ENCODE results near the gene ZNF618.

DNA sequence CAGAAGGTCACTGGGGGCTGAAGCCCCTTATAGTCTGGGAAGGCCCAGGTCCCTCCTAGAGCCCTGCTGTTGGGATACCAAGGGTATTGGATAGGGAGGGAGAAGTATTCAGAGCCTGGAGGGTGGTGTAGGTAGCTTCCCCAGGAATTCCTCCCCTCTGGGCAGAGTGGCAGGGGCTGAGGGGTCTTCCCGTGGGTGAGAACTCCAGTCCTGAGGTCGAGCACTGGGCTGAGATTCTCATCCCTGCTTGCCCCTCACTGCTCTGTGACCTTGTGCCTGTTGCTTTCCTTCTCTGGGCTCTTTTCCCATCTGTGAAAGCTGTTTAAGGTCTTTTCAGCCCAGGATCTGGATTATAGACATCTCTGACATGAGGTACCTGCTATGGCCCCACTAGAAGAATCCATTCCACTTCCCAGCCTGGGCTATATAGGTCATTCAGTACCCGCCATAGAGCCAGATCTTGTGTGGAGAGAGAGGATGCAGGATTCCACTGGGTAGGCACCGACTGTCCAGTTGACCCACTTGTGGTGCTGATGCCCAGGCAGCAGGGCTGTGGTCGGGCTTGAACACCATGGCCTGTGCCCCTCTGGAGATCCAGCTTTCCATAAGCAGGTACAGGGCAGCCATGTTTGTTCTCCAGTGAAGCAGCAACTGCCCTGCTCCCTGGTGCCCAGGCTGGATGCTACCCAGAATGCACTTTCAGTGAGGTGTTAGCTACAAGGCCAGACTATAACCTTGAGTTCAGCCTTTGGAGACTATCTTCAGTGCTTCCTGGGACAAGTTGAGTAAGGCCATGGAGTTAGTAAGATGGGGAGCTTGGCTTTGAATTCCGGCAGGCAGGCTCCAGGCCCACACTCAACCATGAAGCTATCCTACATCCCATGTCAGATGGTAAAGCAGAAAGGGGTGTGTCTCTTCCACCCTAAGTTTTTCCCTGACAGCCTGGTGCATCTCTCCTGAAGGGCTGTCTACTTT lies 141.9 kb downstream of the ZNF618 start:
- TF ChIP-seq, protein P1, sequence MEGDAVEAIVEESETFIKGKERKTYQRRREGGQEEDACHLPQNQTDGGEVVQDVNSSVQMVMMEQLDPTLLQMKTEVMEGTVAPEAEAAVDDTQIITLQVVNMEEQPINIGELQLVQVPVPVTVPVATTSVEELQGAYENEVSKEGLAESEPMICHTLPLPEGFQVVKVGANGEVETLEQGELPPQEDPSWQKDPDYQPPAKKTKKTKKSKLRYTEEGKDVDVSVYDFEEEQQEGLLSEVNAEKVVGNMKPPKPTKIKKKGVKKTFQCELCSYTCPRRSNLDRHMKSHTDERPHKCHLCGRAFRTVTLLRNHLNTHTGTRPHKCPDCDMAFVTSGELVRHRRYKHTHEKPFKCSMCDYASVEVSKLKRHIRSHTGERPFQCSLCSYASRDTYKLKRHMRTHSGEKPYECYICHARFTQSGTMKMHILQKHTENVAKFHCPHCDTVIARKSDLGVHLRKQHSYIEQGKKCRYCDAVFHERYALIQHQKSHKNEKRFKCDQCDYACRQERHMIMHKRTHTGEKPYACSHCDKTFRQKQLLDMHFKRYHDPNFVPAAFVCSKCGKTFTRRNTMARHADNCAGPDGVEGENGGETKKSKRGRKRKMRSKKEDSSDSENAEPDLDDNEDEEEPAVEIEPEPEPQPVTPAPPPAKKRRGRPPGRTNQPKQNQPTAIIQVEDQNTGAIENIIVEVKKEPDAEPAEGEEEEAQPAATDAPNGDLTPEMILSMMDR (IDR thresholded peaks at IDR 0.05), result no peak
- TF ChIP-seq POLR2A (IDR thresholded peaks at IDR 0.05) (no peak), POLR2AphosphoS5 (IDR thresholded peaks at IDR 0.05) (no peak)

Data from prostate gland (tissue), 2 donors.